A549 treated with CORT108297 at 1 μM for 4 hours (cell line): ENCODE data around the gene RTCB. TPM values are rescaled to one million over a fixed set of nuclear protein-coding genes. Genes with fewer than 3 reads are reported as not detected.

Source experiments
- total RNA-seq: library from RNA; stranded (reverse); fragments of 200-300 nt; extraction: Qiagen RNA extraction; gene quantifications from 5 replicates; pipeline ENCODE4 v1.2.3, GENCODE V29; 2022

Gene RTCB
- total RNA-seq, result 76.7 to 87.1 TPM (median 79.1 TPM) in 5 replicates

GRCh38 chr22:32411829-32412592, at the start of gene RTCB:
RTCB (minus strand) TSS chr22:32412247; CDS start chr22:32412156, 91 bp downstream.

GRCh38 chr22:32357567-32357966, 54.5 kb downstream of the RTCB start, which contains the start of gene RFPL3:
RFPL3 (plus strand) TSS chr22:32357867; CDS start chr22:32358072, 205 bp downstream.

Other genes starting within 250 kb of the RTCB start
- gene RFPL2, start 207.2 kb downstream of the RTCB start, total RNA-seq, result 0.07 to 0.21 TPM (median 0.11 TPM) in 5 replicates
- not detected in 5 replicates for gene SLC5A4, start 156.9 kb downstream of the RTCB start, total RNA-seq
- gene RFPL3, start 54.4 kb downstream of the RTCB start, total RNA-seq, result not detected in 5 replicates
- gene BPIFC, start 52.2 kb upstream of the RTCB start, total RNA-seq, result not detected in 5 replicates
- 69.1 to 73.8 TPM (median 72.8 TPM) in 5 replicates for gene FBXO7, start 62.6 kb upstream of the RTCB start, total RNA-seq